Psoas muscle (tissue), 8 donors: ENCODE results near the gene KIF3B. TPM values are rescaled to one million over a fixed set of nuclear protein-coding genes. Genes with fewer than 3 reads are reported as not detected.

Experiments
- ATAC-seq, 4 donors: fragments of 200-7000 bp; cut with Tn5 transposase; one replicate each; pipeline ENCODE4 v1.9.1; 2020; ENCODE audit warnings: moderate library complexity in 3 of 4, mild to moderate bottlenecking in 2 of 4
- DNase-seq, 2 donors: peaks; one replicate each; pipeline ENCODE4 v3.0.0-alpha.2; 2020
- H3K27ac ChIP-seq: fragments of 200-600 bp; one replicate; pipeline ENCODE4 v1.8.0; 2022
- H3K27me3 ChIP-seq, 3 donors: fragments of 200-600 bp in 1 of 3; one replicate each; pipeline versions ENCODE4 v1.6.1 to v1.8.0; 2013 to 2022; ENCODE audit warnings: low read length in 2 of 3, mild to moderate bottlenecking in 2 of 3, moderate library complexity in 1 of 3; ENCODE audit not compliant: insufficient read depth in 3 of 3
- H3K36me3 ChIP-seq, 2 donors: fragments of 200-600 bp in 1 of 2; one replicate each; pipeline versions ENCODE4 v1.6.1 to v1.8.0; 2013 to 2022; ENCODE audit warnings: low read depth in 1 of 2, mild to moderate bottlenecking in 1 of 2, moderate library complexity in 1 of 2; ENCODE audit not compliant: insufficient read depth in 1 of 2
- H3K4me1 ChIP-seq: fragments of 200-600 bp; one replicate; pipeline ENCODE4 v1.8.0; 2022
- H3K4me3 ChIP-seq: fragments of 200-600 bp; one replicate; pipeline ENCODE4 v1.8.0; 2022; ENCODE audit warnings: mild to moderate bottlenecking
- H3K9me3 ChIP-seq: fragments of 200-600 bp; one replicate; pipeline ENCODE4 v1.8.0; 2022
- WGBS, 3 donors: extraction: QIAGEN DNeasy Blood & Tissue Kit; methylation state at CpG; one replicate each; pipeline versions ENCODE4 v1.1.6 to v1.1.7; 2013; 5-methylcytosine and 5-hydroxymethylcytosine counted together
- intact Hi-C, 2 donors: fragments of 100-400 bp; cut with DNase I; formaldehyde crosslinking; loops; one replicate each; pipeline versions ENCODE4 v1.11.0 to v1.14.2; 2022
- polyA plus RNA-seq, 3 donors: library from polyadenylated mRNA; stranded (reverse); fragments of 200-250 nt; gene quantifications; one replicate each; pipeline ENCODE4 v1.2.3, GENCODE V29; 2013
- total RNA-seq, 4 donors: library from RNA; stranded (reverse); fragmentation: NEBNext Ultra II Directional in 2 of 4; extraction: Animal tissue kit (Norgen Biotek cat#: 25700) in 2 of 4; gene quantifications; one replicate each; pipeline versions ENCODE4 v1.2.1 to v1.2.4, GENCODE V29; 2021 to 2023
- TF ChIP-seq, protein P1 (sequence below): fragments of 200-600 bp; IDR thresholded peaks from one replicate; pipeline ENCODE4 v1.8.0; 2022; ENCODE audit warnings: antibody characterized with exemption
- donor health status: healthy with polysubstance abuse.
- donor health status: DM: no; HTN: no; CAD: no; lungs with moderate emphysema.
- donor health status: Bipolar disorder and iron deficiency.
- donor health status: healthy.
- donor health status: DM: yes; HTN: yes; CAD: no.
- donor health status: DM: no; HTN: no; CAD: no.
- donor health status: DM: no; HTN: no; CAD: no.
- donor health status: DM: yes; HTN: yes; CAD: no.

KIF3B gene
- total and polyA plus RNA-seq, 7 donors: 3.3 to 11.4 (median 7.5) TPM

DNA sequence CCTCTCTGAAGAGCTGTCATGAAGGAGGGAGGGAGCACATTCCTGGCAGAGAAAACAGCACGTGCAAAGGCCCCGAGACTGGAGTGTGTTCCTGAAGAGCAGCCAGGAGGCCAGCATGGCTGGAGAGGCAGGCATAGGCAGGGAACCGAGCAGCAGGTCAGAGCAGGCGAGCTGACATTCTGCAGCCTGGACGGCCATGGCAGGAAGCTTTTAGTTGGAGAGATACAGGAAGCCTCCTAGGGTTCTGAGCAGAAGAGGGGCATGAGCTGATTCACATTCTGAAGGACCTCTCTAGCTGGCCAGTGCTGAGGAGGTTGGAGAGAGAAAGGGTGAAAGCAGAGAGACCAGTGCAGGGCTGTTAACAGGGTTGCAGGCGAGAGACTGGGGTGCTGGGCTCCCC lies 40.0 kb upstream of the KIF3B start:
- WGBS, 3 donors: 72 to 96% (median 83%) methylated on average over 6 of the region's 6 CpGs
- intact Hi-C loops: no loop called here
- no peak for DNase-seq

DNA sequence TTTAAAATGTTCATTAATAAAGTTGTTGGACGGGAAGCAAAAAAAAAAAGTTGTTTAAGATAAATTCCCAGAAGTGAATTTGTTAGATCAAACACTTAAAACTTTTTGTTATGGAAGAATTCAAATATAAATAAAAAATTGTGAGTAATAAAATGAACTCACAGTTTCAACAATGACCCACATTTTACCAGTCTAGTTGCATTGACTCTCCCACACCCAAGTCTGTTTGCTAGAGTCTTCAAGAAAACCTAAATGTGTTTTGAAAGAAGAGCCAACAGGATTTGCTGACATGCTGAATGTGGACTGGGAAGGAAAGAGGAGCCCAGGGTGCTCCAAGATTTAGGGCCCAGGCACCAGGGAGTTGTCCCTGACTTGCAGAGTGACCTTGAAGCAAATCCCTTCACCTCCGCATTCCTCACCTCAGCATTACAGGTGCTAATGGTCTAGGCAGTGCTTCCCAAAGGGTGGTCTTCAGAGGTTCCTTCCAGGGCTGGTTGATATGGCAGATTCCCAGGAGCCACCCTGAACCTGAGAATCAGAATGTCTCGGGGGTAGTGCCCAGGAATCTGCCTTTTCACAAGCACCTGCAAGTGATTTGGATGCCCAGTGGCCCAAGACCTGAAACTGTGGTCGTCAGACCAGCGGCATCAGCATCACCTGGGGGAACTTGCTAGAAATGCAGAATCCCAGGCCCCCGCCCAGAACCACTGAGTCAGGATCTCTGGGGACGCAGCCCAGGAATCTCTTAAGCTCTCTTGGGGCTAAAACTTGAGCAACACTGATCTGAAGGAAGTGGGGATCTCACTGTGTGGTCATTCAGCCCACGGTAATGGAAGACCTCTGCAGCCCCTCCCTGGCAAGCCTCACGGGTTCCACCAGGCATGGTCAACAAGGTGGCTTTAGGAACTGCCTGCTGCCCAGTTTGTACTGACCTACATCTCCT lies 38.7 kb upstream of the KIF3B start:
- no peak for DNase-seq
- H3K4me1 ChIP-seq: no peaks in the 10 kb centered on the region
- H3K4me3 ChIP-seq: no peak overlapping the region
- WGBS, 3 donors: 76 to 82% (median 77%) methylated on average over 9 of the region's 9 CpGs
- no peaks in the 10 kb centered on the region for H3K9me3 ChIP-seq
- H3K27me3 ChIP-seq: no peaks in the 10 kb centered on the region
- no peak for ATAC-seq
- H3K27ac ChIP-seq: no peak overlapping the region
- peaks cover 2 to 37% of the 10 kb centered on the region in 2 donors for H3K36me3 ChIP-seq
- TF ChIP-seq, protein P1, sequence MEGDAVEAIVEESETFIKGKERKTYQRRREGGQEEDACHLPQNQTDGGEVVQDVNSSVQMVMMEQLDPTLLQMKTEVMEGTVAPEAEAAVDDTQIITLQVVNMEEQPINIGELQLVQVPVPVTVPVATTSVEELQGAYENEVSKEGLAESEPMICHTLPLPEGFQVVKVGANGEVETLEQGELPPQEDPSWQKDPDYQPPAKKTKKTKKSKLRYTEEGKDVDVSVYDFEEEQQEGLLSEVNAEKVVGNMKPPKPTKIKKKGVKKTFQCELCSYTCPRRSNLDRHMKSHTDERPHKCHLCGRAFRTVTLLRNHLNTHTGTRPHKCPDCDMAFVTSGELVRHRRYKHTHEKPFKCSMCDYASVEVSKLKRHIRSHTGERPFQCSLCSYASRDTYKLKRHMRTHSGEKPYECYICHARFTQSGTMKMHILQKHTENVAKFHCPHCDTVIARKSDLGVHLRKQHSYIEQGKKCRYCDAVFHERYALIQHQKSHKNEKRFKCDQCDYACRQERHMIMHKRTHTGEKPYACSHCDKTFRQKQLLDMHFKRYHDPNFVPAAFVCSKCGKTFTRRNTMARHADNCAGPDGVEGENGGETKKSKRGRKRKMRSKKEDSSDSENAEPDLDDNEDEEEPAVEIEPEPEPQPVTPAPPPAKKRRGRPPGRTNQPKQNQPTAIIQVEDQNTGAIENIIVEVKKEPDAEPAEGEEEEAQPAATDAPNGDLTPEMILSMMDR: no peak
- intact Hi-C loops: no loop called here

More for the DNA sequence above, 40.0 kb upstream of the KIF3B start:
- Histone ChIP-seq H3K9me3 (no peaks in the 10 kb centered on the region), H3K27me3 (no peaks in the 10 kb centered on the region), H3K27ac (no peak overlapping the region), H3K36me3 (peaks cover 4 to 50% of the 10 kb centered on the region in 2 donors), H3K4me3 (no peak overlapping the region), H3K4me1 (no peaks in the 10 kb centered on the region)
- TF ChIP-seq, protein P1: no peak
- ATAC-seq: no peak

DNA sequence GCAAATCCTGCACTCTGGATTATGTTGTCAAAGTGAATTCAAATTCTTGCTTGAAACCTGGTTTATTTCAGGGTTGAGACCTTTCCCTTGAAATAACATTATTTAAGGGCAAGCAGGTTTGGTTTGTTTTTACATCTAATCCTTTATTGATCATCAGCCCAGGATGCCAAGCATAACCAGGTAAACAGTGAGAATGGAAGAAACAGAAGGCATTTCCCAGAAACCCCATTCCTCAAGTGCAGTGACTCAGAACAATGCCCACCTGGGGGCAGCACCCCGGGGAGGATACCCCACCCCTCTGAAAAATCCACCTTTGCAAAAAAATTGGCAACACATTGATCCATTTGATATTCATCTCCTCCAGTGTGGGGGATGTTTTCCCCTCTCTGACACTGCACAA lies 37.2 kb upstream of the KIF3B start:
- TF ChIP-seq, protein P1: no peak
- H3K27ac ChIP-seq: no peak overlapping the region
- no peaks in the 10 kb centered on the region for H3K27me3 ChIP-seq
- peaks cover 0 to 22% of the 10 kb centered on the region in 2 donors for H3K36me3 ChIP-seq
- intact Hi-C loops: no loop called here
- no peak overlapping the region for H3K4me3 ChIP-seq
- 4 to 14% (median 11%) methylated on average over 1 of the region's 1 CpG for WGBS, 3 donors
- no peaks in the 10 kb centered on the region for H3K9me3 ChIP-seq
- ATAC-seq (no peak), DNase-seq (no peak)
- H3K4me1 ChIP-seq: no peaks in the 10 kb centered on the region

DNA sequence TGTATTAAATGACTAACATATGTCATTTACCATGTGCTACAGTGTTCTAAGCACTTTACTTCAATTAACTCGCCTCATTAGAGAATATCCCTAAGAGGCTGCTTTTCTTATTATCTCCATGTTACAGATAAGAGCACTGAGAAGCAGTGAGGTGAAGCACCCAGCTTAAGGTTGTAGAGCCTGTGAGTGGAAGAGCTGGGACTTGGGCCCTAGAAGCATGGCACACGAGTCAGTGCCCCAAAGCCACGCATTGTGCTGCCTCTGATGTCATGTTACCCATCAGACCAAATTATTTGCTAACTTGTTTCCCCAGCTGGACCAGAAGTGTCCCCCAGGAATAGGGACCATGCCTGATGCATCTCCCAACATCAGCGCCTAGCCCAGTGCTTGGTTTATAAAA lies 35.6 kb upstream of the KIF3B start:
- no peak overlapping the region for H3K4me3 ChIP-seq
- ATAC-seq (no peak), DNase-seq (no peak)
- no peaks in the 10 kb centered on the region for H3K27me3 ChIP-seq
- no peaks in the 10 kb centered on the region for H3K9me3 ChIP-seq
- H3K36me3 ChIP-seq: peaks cover 0 to 6% of the 10 kb centered on the region in 2 donors
- H3K4me1 ChIP-seq: no peaks in the 10 kb centered on the region
- TF ChIP-seq, protein P1: no peak
- 82 to 91% (median 87%) methylated on average over 4 of the region's 4 CpGs for WGBS, 3 donors
- intact Hi-C loops: no loop called here
- no peak overlapping the region for H3K27ac ChIP-seq
